PFSK-1 (cell line): Measurements from ENCODE around the gene HOXC10.

Experiments used
- FOXP2 ChIP-seq: optimal IDR thresholded peaks from 2 replicates; pipeline ENCODE3; 2011; ENCODE audit warnings: borderline replicate concordance, control low read depth, inconsistent platforms; ENCODE audit not compliant: insufficient read depth; ENCODE audit errors: extremely low read length, extremely low read depth
- POLR2AphosphoS5 ChIP-seq: IDR thresholded peaks from 2 replicates; pipeline ENCODE4 v1.6.1; 2012; ENCODE audit warnings: low read depth, mild to moderate bottlenecking, control low read depth, low read length, moderate library complexity
- REST ChIP-seq, 2 experiments: IDR thresholded peaks; 2 replicates each; pipeline versions ENCODE4 v1.6.1 to v1.8.0; 2011 to 2012; ENCODE audit warnings: low read depth in 2 of 2, low read length in 2 of 2, control low read depth in 1 of 2, inconsistent platforms in 1 of 2, mild to moderate bottlenecking in 1 of 2, moderate library complexity in 1 of 2; ENCODE audit not compliant: insufficient read depth in 1 of 2
- SIN3A ChIP-seq: IDR thresholded peaks from 2 replicates; pipeline ENCODE4 v1.6.1; 2012; ENCODE audit warnings: mild to moderate bottlenecking, low read length, moderate library complexity, borderline replicate concordance; ENCODE audit not compliant: insufficient read depth
- TAF1 ChIP-seq: IDR thresholded peaks from 2 replicates; pipeline ENCODE4 v1.6.1; 2012; ENCODE audit warnings: low read length, control low read depth, borderline replicate concordance; ENCODE audit not compliant: insufficient read depth

The HOXC10 gene

GRCh38 chr12:53948650-53949593 is 36.0 kb upstream of the HOXC10 start:
- TF ChIP-seq TAF1 (no peak), POLR2AphosphoS5 (no peak), REST (IDR thresholded peaks at IDR 0.05; ENCODE audit: insufficient read depth in 1 of 2, low read depth in 2 of 2, low read length in 2 of 2) (no peak), SIN3A (no peak), FOXP2 (no peak)

- TF ChIP-seq SIN3A (no peak), POLR2AphosphoS5 (no peak), REST (IDR thresholded peaks at IDR 0.05; ENCODE audit: insufficient read depth in 1 of 2, low read depth in 2 of 2, low read length in 2 of 2) (no peak), FOXP2 (no peak), TAF1 (no peak)
Measured at GRCh38 chr12:53949631-53950436, 35.1 kb upstream of the HOXC10 start.

- no peak for TF ChIP-seq REST (IDR thresholded peaks at IDR 0.05; ENCODE audit: insufficient read depth in 1 of 2, low read depth in 2 of 2, low read length in 2 of 2)
- no peak for TF ChIP-seq TAF1
- no peak for TF ChIP-seq POLR2AphosphoS5
- no peak for TF ChIP-seq SIN3A
- TF ChIP-seq FOXP2, result no peak
Measured at GRCh38 chr12:53950437-53950773, 34.5 kb upstream of the HOXC10 start.

- TF ChIP-seq SIN3A (no peak), TAF1 (no peak), REST (IDR thresholded peaks at IDR 0.05; ENCODE audit: insufficient read depth in 1 of 2, low read depth in 2 of 2, low read length in 2 of 2) (no peak), POLR2AphosphoS5 (no peak), FOXP2 (no peak)
Measured at GRCh38 chr12:53950789-53951576, 34.0 kb upstream of the HOXC10 start.
